Iris pigment epithelial cell (primary cell): ENCODE data around the gene SLCO1B3.
A peak's percentile ranks its signal among the peaks of the same experiment; 100 is the strongest.

Source experiments
- DNase-seq: peaks from one replicate; pipeline ENCODE4 v3.0.0-alpha.2; 2011; ENCODE audit warnings: low read depth

SLCO1B3 gene

GRCh38 chr12:20883288-20883687, 72.8 kb downstream of the SLCO1B3 start:
- peak; percentile 50 for DNase-seq

- DNase-seq, result no peak
Observed at GRCh38 chr12:20885116-20885515, 74.6 kb downstream of the SLCO1B3 start.

GRCh38 chr12:20885552-20885951, 75.0 kb downstream of the SLCO1B3 start:
- no peak for DNase-seq

GRCh38 chr12:20917269-20917668, 106.8 kb downstream of the SLCO1B3 start:
- no peak for DNase-seq

- DNase-seq, result no peak
Observed at GRCh38 chr12:20917819-20918218, 107.3 kb downstream of the SLCO1B3 start.

GRCh38 chr12:20931894-20932293, 121.4 kb downstream of the SLCO1B3 start:
- DNase-seq, result no peak

GRCh38 chr12:20946732-20947131, 136.2 kb downstream of the SLCO1B3 start:
- DNase-seq, result peak; percentile 7

GRCh38 chr12:20950248-20950647, 139.7 kb downstream of the SLCO1B3 start:
- DNase-seq, result peak; percentile 24

GRCh38 chr12:20963303-20963702, 152.8 kb downstream of the SLCO1B3 start:
- DNase-seq, result no peak

- no peak for DNase-seq
Observed at GRCh38 chr12:20963762-20964161, 153.3 kb downstream of the SLCO1B3 start.
